PFSK-1 (cell line): ENCODE results near the gene HYCC2.

Experiments used
- FOXP2 ChIP-seq: optimal IDR thresholded peaks from 2 replicates; pipeline ENCODE3; 2011; ENCODE audit warnings: borderline replicate concordance, control low read depth, inconsistent platforms; ENCODE audit not compliant: insufficient read depth; ENCODE audit errors: extremely low read length, extremely low read depth
- POLR2AphosphoS5 ChIP-seq: IDR thresholded peaks from 2 replicates; pipeline ENCODE4 v1.6.1; 2012; ENCODE audit warnings: low read depth, mild to moderate bottlenecking, control low read depth, low read length, moderate library complexity
- REST ChIP-seq, 2 experiments: IDR thresholded peaks; 2 replicates each; pipeline versions ENCODE4 v1.6.1 to v1.8.0; 2011 to 2012; ENCODE audit warnings: low read depth in 2 of 2, low read length in 2 of 2, control low read depth in 1 of 2, inconsistent platforms in 1 of 2, mild to moderate bottlenecking in 1 of 2, moderate library complexity in 1 of 2; ENCODE audit not compliant: insufficient read depth in 1 of 2
- SIN3A ChIP-seq: IDR thresholded peaks from 2 replicates; pipeline ENCODE4 v1.6.1; 2012; ENCODE audit warnings: mild to moderate bottlenecking, low read length, moderate library complexity, borderline replicate concordance; ENCODE audit not compliant: insufficient read depth
- TAF1 ChIP-seq: IDR thresholded peaks from 2 replicates; pipeline ENCODE4 v1.6.1; 2012; ENCODE audit warnings: low read length, control low read depth, borderline replicate concordance; ENCODE audit not compliant: insufficient read depth

Gene HYCC2

DNA sequence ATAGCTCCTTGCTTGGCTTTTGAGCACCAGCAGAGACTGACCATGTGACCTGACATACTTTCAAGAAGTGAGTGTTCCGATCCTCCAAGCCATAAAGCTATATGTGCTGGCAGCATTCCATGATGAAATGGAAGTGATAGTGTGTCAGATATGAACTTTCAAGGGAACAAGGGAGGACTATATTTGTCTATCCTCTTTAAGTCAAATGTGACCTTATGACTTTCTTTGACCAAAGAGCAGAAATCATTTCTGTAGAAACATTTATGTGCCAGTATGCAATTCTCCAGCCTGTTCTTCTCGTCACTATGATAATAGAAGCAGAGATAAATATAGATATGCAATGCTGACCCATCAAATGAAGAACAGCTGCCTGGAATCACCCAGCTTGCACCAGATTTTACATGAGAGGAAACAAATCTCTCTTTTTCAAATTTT is 14.4 kb downstream of the HYCC2 start:
- TF ChIP-seq SIN3A, result no peak
- no peak for TF ChIP-seq TAF1
- no peak for TF ChIP-seq FOXP2
- no peak for TF ChIP-seq POLR2AphosphoS5
- no peak for TF ChIP-seq REST (IDR thresholded peaks at IDR 0.05; ENCODE audit: insufficient read depth in 1 of 2, low read depth in 2 of 2, low read length in 2 of 2)

DNA sequence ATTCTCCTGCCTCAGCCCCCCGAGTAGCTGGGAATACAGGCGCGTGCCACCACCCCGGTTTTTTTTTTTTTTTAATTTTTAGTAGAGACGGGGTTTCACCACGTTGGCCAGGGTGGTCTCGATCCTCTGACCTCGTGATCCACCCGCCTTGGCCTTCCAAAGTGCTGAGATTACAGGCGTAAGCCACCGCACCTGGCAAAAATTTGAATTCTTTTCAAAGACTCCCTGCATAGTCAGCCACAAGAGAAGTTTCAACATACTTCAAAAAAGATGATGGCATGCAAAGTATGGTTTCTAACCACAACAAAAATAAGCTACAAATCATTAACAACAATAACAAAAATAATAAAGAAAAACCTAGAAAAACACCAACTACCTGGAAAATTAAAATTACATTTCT is 22.0 kb downstream of the HYCC2 start:
- TF ChIP-seq FOXP2, result no peak
- no peak for TF ChIP-seq REST (IDR thresholded peaks at IDR 0.05; ENCODE audit: insufficient read depth in 1 of 2, low read depth in 2 of 2, low read length in 2 of 2)
- TF ChIP-seq SIN3A, result no peak
- TF ChIP-seq TAF1, result no peak
- no peak for TF ChIP-seq POLR2AphosphoS5

DNA sequence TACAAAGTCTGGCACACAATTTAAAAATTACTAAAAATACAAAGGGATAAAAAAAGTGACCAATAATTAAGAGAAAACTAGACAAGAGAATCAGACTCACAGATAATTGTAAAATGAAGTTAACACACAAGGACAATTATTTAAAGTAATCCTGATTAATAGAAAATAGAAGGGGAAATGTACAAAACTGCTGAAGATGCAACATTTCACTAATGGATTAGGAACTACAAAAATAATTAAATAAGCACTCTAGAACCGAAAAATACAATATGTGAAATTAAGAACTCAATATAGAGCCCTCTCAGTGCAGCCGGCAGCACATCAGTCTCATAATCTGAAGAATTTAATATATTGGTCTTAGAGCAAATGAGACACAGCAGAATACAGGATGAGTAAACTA is 24.6 kb downstream of the HYCC2 start:
- TF ChIP-seq FOXP2 (no peak), REST (IDR thresholded peaks at IDR 0.05; ENCODE audit: insufficient read depth in 1 of 2, low read depth in 2 of 2, low read length in 2 of 2) (no peak), SIN3A (no peak), POLR2AphosphoS5 (no peak), TAF1 (no peak)

DNA sequence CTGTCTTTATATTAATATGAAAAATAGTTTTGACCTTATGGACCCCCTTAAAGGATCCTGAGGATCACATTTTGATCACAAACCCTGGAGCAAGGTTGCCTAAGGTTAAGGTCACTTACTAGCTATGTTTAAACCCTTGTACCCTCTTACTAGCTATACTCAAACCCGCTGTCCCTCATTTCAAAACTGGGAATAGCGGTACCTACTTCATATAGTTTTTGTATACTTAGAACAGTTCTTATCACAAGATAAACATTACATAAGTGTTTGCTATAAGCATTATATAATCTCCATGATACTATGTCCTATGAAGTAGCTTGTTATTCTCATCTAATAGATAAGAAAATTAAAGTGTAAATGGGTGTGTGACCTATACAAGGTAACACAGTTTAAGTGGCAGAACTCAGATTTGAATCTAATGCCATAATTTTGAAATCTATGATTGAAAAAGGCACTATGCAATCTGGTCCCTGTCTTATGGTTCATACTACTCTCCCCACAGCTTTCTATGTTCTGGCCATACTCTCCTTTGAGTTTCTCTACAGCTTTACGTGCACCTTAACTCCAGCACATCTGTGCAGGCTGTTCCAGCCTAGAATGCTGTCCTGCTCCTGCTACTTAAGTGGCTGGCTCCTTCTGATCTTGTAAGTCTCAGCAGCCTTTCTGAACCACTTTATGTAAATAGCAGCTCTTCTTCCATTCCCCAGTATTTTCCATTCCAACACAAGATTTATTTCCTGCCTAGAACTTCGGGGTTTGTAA is 30.4 kb downstream of the HYCC2 start:
- TF ChIP-seq POLR2AphosphoS5, result no peak
- TF ChIP-seq SIN3A, result no peak
- TF ChIP-seq REST (IDR thresholded peaks at IDR 0.05; ENCODE audit: insufficient read depth in 1 of 2, low read depth in 2 of 2, low read length in 2 of 2), result no peak
- no peak for TF ChIP-seq TAF1
- TF ChIP-seq FOXP2, result no peak

GRCh38 chr2:201038855-201039254 is 32.6 kb downstream of the HYCC2 start:
- TF ChIP-seq POLR2AphosphoS5, result no peak
- TF ChIP-seq SIN3A, result no peak
- no peak for TF ChIP-seq REST (IDR thresholded peaks at IDR 0.05; ENCODE audit: insufficient read depth in 1 of 2, low read depth in 2 of 2, low read length in 2 of 2)
- TF ChIP-seq FOXP2, result no peak
- no peak for TF ChIP-seq TAF1
